Caco-2 (cell line): ENCODE data around the gene TNPO3. TPM values are rescaled to one million over a fixed set of nuclear protein-coding genes. Genes with fewer than 3 reads are reported as not detected.

Experiments
- BruUV-seq: library from RNA; stranded (reverse); fragments of 400-500 nt; replicated peaks from 2 replicates; lab custom pipeline; 2021; lab: Mats Ljungman, UMichigan
- CTCF ChIA-PET: fragments of 300-600 bp; sonication (Branson Sonifier 250); formaldehyde crosslinking; loops from one replicate; lab custom pipeline; 2022; ENCODE audit warnings: antibody characterized with exemption; lab: Charles Lee
- POLR2A ChIA-PET: fragments of 300-600 bp; sonication (Branson Sonifier 250); formaldehyde crosslinking; loops from one replicate; lab custom pipeline; 2022; ENCODE audit warnings: antibody characterized with exemption; lab: Charles Lee
- DNase-seq, 2 experiments: peaks; one replicate each; pipeline versions ENCODE4 v3.0.0 to v3.0.0-alpha.2; 2020 to 2022
- H3K27me3 ChIP-seq: replicated peaks from 2 replicates; pipeline ENCODE4 v1.6.0; 2011; ENCODE audit warnings: low read length; ENCODE audit not compliant: control insufficient read depth, insufficient read depth
- H3K36me3 ChIP-seq: 2 replicates; pipeline ENCODE4 v1.5.1; 2011; ENCODE audit warnings: low read length; ENCODE audit not compliant: control insufficient read depth, insufficient read depth
- H3K4me1 ChIP-seq: fragments of 250-450 bp; sonication (Bioruptor Pico); 2 replicates; pipeline ENCODE4 v1.5.1; 2020; ENCODE audit warnings: mild to moderate bottlenecking
- H3K4me3 ChIP-seq: 2 replicates; pipeline ENCODE4 v1.5.1; 2011; ENCODE audit warnings: low read depth, mild to moderate bottlenecking, control low read depth, low read length
- H3K9me3 ChIP-seq: fragments of 250-450 bp; sonication (Bioruptor Pico); 2 replicates; pipeline ENCODE4 v1.5.1; 2020; ENCODE audit warnings: mild to moderate bottlenecking, moderate library complexity
- H3K27ac Mint-ChIP-seq: one replicate; pipeline ENCODE4 v1.8.0; 2022; ENCODE audit warnings: mixed read lengths; ENCODE audit not compliant: unreplicated experiment
- H3K27me3 Mint-ChIP-seq: one replicate; pipeline ENCODE4 v1.8.0; 2022; ENCODE audit warnings: mixed read lengths; ENCODE audit not compliant: insufficient read depth, unreplicated experiment
- H3K36me3 Mint-ChIP-seq: one replicate; pipeline ENCODE4 v1.8.0; 2022; ENCODE audit warnings: mild to moderate bottlenecking, mixed read lengths; ENCODE audit not compliant: insufficient read depth, unreplicated experiment
- H3K4me1 Mint-ChIP-seq: one replicate; pipeline ENCODE4 v1.8.0; 2022; ENCODE audit warnings: low read depth, mixed read lengths; ENCODE audit not compliant: unreplicated experiment
- H3K4me3 Mint-ChIP-seq: one replicate; pipeline ENCODE4 v1.8.0; 2022; ENCODE audit warnings: mild to moderate bottlenecking, moderate library complexity, mixed read lengths; ENCODE audit not compliant: unreplicated experiment
- H3K9me3 Mint-ChIP-seq: one replicate; pipeline ENCODE4 v1.8.0; 2022; ENCODE audit warnings: mixed read lengths; ENCODE audit not compliant: unreplicated experiment
- intact Hi-C: fragments of 100-400 bp; cut with micrococcal nuclease; formaldehyde crosslinking; loops from one replicate; pipeline ENCODE4 v1.10.0; 2022; ENCODE audit not compliant: unreplicated experiment
- total RNA-seq: library from RNA; stranded (reverse); gene quantifications from 2 replicates; pipeline ENCODE4 v1.2.3, GENCODE V29; 2022
- TF ChIP-seq, protein P1 (sequence below), 2 experiments: fragments of 200-600 bp in 1 of 2; IDR thresholded peaks; 1 replicate in 1 of 2; 2 replicates in 1 of 2; pipeline versions ENCODE4 v1.5.1 to v1.8.0; 2011 to 2022; ENCODE audit warnings: antibody characterized with exemption in 1 of 2, control low read depth in 1 of 2, inconsistent platforms in 1 of 2, low read depth in 1 of 2, low read length in 1 of 2, mild to moderate bottlenecking in 1 of 2, moderate library complexity in 1 of 2; ENCODE audit not compliant: insufficient read depth in 1 of 2, severe bottlenecking in 1 of 2, unreplicated experiment in 1 of 2

Gene TNPO3
- total RNA-seq, 1 experiment from 2014 or later = 59.8 TPM

DNA sequence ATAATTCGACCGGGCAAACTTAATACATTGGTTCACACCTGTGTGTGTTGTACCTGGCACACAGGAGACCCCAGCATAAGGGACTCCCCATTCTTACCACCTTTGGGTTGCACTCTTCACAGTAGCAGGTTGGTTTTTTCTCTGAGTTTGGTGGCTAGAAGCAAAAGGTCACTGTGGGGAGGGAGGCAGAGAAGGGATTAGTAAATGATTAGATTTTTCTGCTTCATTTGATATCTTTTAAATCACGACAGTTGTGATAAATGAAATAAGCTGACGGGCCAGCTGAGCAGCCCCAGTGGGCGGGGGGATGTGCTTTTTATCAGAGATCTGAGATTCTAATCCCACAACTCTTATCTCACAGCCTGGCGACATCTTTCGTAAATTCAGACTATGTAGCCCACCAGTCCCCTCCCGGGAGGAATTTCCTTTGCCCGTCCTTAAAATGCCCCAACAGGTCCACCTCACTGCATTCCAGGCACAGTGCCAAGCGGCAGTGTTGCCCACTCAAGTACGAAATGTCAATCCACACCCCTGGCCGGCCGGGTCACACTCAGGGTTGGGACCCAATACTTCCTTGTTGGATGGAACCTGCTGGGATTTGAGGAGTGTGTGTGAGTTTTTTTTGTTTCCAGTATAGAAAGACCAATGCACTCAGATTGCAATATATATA, 133.9 kb downstream of the TNPO3 start:
- Histone ChIP-seq H3K4me1 (no peaks in the 10 kb centered on the region), H3K9me3 (no peaks in the 10 kb centered on the region), H3K36me3 (no peaks in the 10 kb centered on the region), H3K4me3 (no peak overlapping the region), H3K27me3 (no peaks in the 10 kb centered on the region; the same call in 1 of the 2 replicates)
- ChIA-PET POLR2A (no interaction called here), CTCF (interaction anchor here (0.8 kb wide), 1 partner anchor 170 kb away, joined by 3 read pairs; no protein-coding TSS in a partner anchor)
- Mint-ChIP-seq H3K27me3 (peaks cover 18% of the 10 kb centered on the region), H3K27ac (no peak overlapping the region), H3K9me3 (no peaks in the 10 kb centered on the region), H3K4me3 (no peak overlapping the region), H3K4me1 (peaks cover 7% of the 10 kb centered on the region), H3K36me3 (no peaks in the 10 kb centered on the region)
- BruUV-seq = no TSS peak
- intact Hi-C loops = loop anchor here (1.0 kb wide), 1 partner anchor 170 kb away; no protein-coding TSS in a partner anchor
- TF ChIP-seq, protein P1, sequence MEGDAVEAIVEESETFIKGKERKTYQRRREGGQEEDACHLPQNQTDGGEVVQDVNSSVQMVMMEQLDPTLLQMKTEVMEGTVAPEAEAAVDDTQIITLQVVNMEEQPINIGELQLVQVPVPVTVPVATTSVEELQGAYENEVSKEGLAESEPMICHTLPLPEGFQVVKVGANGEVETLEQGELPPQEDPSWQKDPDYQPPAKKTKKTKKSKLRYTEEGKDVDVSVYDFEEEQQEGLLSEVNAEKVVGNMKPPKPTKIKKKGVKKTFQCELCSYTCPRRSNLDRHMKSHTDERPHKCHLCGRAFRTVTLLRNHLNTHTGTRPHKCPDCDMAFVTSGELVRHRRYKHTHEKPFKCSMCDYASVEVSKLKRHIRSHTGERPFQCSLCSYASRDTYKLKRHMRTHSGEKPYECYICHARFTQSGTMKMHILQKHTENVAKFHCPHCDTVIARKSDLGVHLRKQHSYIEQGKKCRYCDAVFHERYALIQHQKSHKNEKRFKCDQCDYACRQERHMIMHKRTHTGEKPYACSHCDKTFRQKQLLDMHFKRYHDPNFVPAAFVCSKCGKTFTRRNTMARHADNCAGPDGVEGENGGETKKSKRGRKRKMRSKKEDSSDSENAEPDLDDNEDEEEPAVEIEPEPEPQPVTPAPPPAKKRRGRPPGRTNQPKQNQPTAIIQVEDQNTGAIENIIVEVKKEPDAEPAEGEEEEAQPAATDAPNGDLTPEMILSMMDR (IDR thresholded peaks at IDR 0.05; ENCODE audit: insufficient read depth in 1 of 2, low read depth in 1 of 2, low read length in 1 of 2, severe bottlenecking in 1 of 2, unreplicated experiment in 1 of 2) = no peak
- DNase-seq = peak in 1 of 2 experiments; percentile 8

DNA sequence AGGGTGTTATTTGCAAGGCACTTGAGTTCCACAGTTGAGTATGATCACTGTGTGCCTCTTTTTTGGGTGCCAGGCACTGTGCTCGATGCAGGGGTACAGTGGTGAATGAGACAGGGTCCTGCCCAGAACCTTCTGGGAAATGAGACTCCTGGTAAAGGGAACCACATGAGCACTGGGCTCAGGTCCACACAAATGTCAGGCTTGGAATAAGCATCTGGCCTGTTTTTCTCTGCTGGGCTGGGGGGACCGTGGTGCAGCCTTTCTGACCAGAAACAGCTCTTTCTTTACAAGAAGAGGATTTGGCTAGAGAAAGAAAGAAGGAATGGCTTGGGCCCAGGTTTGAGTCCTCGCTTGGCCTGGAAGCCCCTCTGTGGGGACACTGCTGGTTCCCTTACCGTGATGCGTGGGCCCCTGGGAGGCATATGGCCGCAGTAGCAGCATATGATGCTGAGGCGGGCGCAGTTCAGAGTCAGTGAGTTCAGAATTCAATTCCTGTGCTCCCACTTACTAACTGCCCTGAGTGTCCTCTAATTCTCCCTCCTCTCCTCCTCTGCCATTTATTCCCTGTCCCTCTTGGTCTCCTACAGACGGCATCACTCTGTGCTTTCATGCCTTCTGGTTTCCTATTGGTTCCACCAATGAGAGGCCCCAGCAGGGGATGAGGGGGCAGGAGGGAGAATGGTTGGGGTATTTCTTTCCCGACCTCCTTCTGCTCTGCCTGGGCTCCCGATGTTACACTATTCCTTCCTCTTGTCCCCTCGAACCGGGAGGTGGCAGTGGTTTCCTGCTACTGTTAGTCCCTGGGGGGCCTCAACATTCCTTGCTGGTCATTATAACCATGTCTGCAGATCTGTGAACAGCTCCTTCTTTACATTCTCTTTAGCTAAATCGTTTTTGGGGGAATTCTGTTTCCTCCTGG, 134.8 kb downstream of the TNPO3 start:
- POLR2A ChIA-PET = no interaction called here
- BruUV-seq = no TSS peak
- H3K27me3 Mint-ChIP-seq = peaks cover 18% of the 10 kb centered on the region

More for the DNA sequence above, 134.8 kb downstream of the TNPO3 start:
- Mint-ChIP-seq H3K4me1 (peaks cover 7% of the 10 kb centered on the region), H3K9me3 (no peaks in the 10 kb centered on the region), H3K4me3 (no peak overlapping the region), H3K36me3 (no peaks in the 10 kb centered on the region), H3K27ac (no peak overlapping the region)
- H3K9me3 ChIP-seq = no peaks in the 10 kb centered on the region
- peak in 1 of 2 experiments; percentile 36 for DNase-seq
- H3K36me3 ChIP-seq = no peaks in the 10 kb centered on the region
- intact Hi-C loops = loop anchor here (1.0 kb wide), 1 partner anchor 171 kb away; no protein-coding TSS in a partner anchor
- no peaks in the 10 kb centered on the region; the same call in 1 of the 2 replicates for H3K27me3 ChIP-seq
- CTCF ChIA-PET = interaction anchor here (0.8 kb wide), 1 partner anchor 171 kb away, joined by 3 read pairs; no protein-coding TSS in a partner anchor
- no peaks in the 10 kb centered on the region for H3K4me1 ChIP-seq
- TF ChIP-seq, protein P1 (IDR thresholded peaks at IDR 0.05; ENCODE audit: insufficient read depth in 1 of 2, low read depth in 1 of 2, low read length in 1 of 2, severe bottlenecking in 1 of 2, unreplicated experiment in 1 of 2) = peak in 1 of 2 experiments; percentile 37
- no peak overlapping the region for H3K4me3 ChIP-seq
